ENCODE results near the gene IMPDH1.
A peak's percentile ranks its signal among the peaks of the same experiment; 100 is the strongest.

- TF ChIP-seq CTCF (IDR thresholded peaks at IDR 0.05), result no peak
- peak; percentile 26 to 73 for TF ChIP-seq POLR2A (IDR thresholded peaks at IDR 0.05)
These were observed at the start of gene IMPDH1 for GRCh38 chr7:128409596-128410450.
